ENCODE measurements around the gene CDX2.

Gene CDX2

GRCh38 chr13:27915301-27916207, 53.6 kb downstream of the CDX2 start:
- DNase-seq = no peak

GRCh38 chr13:27913160-27913559, 56.0 kb downstream of the CDX2 start:
- no peak for DNase-seq

DNA sequence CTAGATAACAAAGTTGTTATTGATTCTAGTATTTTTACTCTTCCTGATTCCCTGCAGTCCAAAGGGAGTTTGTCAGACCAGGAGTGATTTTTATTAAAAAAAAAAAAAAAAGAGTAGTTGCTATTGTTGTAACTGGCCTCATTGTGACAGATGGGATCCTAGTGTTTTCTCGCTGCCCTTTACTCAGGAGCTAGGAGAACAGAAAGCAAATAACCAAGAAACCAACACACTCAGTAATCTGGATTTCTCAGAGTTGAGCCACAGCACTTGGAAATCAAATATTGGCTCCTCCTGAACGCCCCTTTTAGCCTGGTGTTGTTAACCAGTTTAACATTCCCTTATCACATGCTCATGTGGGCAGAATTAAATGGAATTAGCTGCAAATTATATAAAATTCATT, 57.6 kb downstream of the CDX2 start:
- no peak for DNase-seq
